ENCODE data around the gene CX3CL1. TPM values are rescaled to one million over a fixed set of nuclear protein-coding genes. Genes with fewer than 3 reads are reported as not detected.
A peak's percentile ranks its signal among the peaks of the same experiment; 100 is the strongest.

Gene CX3CL1
- total and polyA plus RNA-seq, 10 of the 15 experiments (the other 5 are each of a cell fraction or from before 2014, with no cell fraction given), result 0.03 to 1.2 (median 0.46) TPM

GRCh38 chr16:57357330-57358085 lies 14.8 kb upstream of the CX3CL1 start (continued):
- peak; percentile 76 for TF ChIP-seq BCL3 (IDR thresholded peaks at IDR 0.05; ENCODE audit: borderline replicate concordance, insufficient read depth, low read depth, low read length, poor library complexity, severe bottlenecking)
- TF ChIP-seq SRF (IDR thresholded peaks at IDR 0.05; ENCODE audit: low read depth in 2 of 2, low read length in 2 of 2), result 0 out of 4 replicates have a peak, but pooled peaks of 1 of the 2 experiments have one; percentile 40
- TF ChIP-seq CHD2 (IDR thresholded peaks at IDR 0.05; ENCODE audit: borderline replicate concordance, low read depth, low read length), result no peak
- peak; percentile 61; the same call in 1 of the 2 replicates for TF ChIP-seq NBN (IDR thresholded peaks at IDR 0.05)
- TF ChIP-seq IRF4 (IDR thresholded peaks at IDR 0.05; ENCODE audit: low read depth, low read length), result peak; percentile 68; the same call in 1 of the 2 replicates
- TF ChIP-seq FOS (IDR thresholded peaks at IDR 0.05; ENCODE audit: borderline replicate concordance, extremely low read depth, insufficient read length), result no peak
- TF ChIP-seq SP1 (IDR thresholded peaks at IDR 0.05; ENCODE audit: low read depth, low read length), result peak; percentile 37
- TF ChIP-seq NR2F1 (conservative IDR thresholded peaks at IDR 0.05), result peak; percentile 67
- TF ChIP-seq WRNIP1 (IDR thresholded peaks at IDR 0.05; ENCODE audit: borderline replicate concordance, low read depth, low read length), result no peak
- TF ChIP-seq CREB1 (IDR thresholded peaks at IDR 0.05; ENCODE audit: low read depth), result peak; percentile 93
- TF ChIP-seq MTA3 (IDR thresholded peaks at IDR 0.05; ENCODE audit: borderline replicate concordance, low read length), result 0 out of 2 replicates have a peak, but pooled peaks have one; percentile 49
- peak; percentile 41; the same call in 1 of the 2 replicates for TF ChIP-seq ZNF687 (IDR thresholded peaks at IDR 0.05)
- peak; percentile 13 for TF ChIP-seq RELA (IDR thresholded peaks at IDR 0.05; ENCODE audit: borderline replicate concordance, partially characterized antibody)
- peak; percentile 72 for TF ChIP-seq MTA2 (IDR thresholded peaks at IDR 0.05; ENCODE audit: low read depth)
- peak; percentile 96 for TF ChIP-seq SMARCA5 (IDR thresholded peaks at IDR 0.05)
- TF ChIP-seq MYC (IDR thresholded peaks at IDR 0.05; ENCODE audit: insufficient read depth, insufficient read length, insufficient replicate concordance, low read length, severe bottlenecking), result no peak
- TF ChIP-seq BMI1 (IDR thresholded peaks at IDR 0.05; ENCODE audit: borderline replicate concordance), result no peak
- TF ChIP-seq MEF2A (IDR thresholded peaks at IDR 0.05; ENCODE audit: insufficient read depth, low read depth, low read length), result 0 out of 2 replicates have a peak, but pooled peaks have one; percentile 23
- TF ChIP-seq NFYB (IDR thresholded peaks at IDR 0.05; ENCODE audit: insufficient read depth, low read depth, low read length), result no peak
- peak; percentile 86 for TF ChIP-seq BCL11A (IDR thresholded peaks at IDR 0.05; ENCODE audit: low read depth, low read length)
- no peak for TF ChIP-seq PRDM15 (CRISPR knock-in tag; IDR thresholded peaks at IDR 0.05)
